Stimulated activated CD8-positive, alpha-beta memory T cell treated with anti-CD3 and anti-CD28 coated beads, Interleukin-4, amount 100 ng/mL, for 48 hours (primary cell): Measurements from ENCODE around the gene ARID5B.

Source experiments
- DNase-seq: peaks from one replicate; pipeline ENCODE4 v3.0.0-alpha.2; 2020

The ARID5B gene

GRCh38 chr10:62109587-62110293, 208.2 kb downstream of the ARID5B start:
- DNase-seq, result no peak

- no peak for DNase-seq
These were observed 210.8 kb downstream of the ARID5B start for GRCh38 chr10:62112300-62112699.

GRCh38 chr10:62112963-62113362, 211.5 kb downstream of the ARID5B start:
- DNase-seq, result no peak

- DNase-seq, result no peak
These were observed 212.2 kb downstream of the ARID5B start for GRCh38 chr10:62113680-62114079.

GRCh38 chr10:62115321-62115720, 213.8 kb downstream of the ARID5B start:
- DNase-seq, result no peak

GRCh38 chr10:62115842-62116241, 214.3 kb downstream of the ARID5B start:
- no peak for DNase-seq

GRCh38 chr10:62116896-62117295, 215.4 kb downstream of the ARID5B start:
- DNase-seq, result no peak

- DNase-seq, result no peak
These were observed 219.7 kb downstream of the ARID5B start for GRCh38 chr10:62121187-62121530.

- DNase-seq, result no peak
These were observed 226.5 kb downstream of the ARID5B start for GRCh38 chr10:62127975-62128374.

- DNase-seq, result no peak
These were observed 229.4 kb downstream of the ARID5B start for GRCh38 chr10:62130948-62131347.

GRCh38 chr10:62131724-62132123, 230.2 kb downstream of the ARID5B start:
- DNase-seq, result no peak

GRCh38 chr10:62133618-62134017, 232.1 kb downstream of the ARID5B start:
- DNase-seq, result no peak

GRCh38 chr10:62136931-62137330, 235.4 kb downstream of the ARID5B start:
- DNase-seq, result no peak
